GM12892 (cell line): Measurements from ENCODE around the gene AANAT.

Source experiments
- POLR2A ChIP-seq: IDR thresholded peaks from 2 replicates; pipeline ENCODE4 v1.6.1; 2011; ENCODE audit warnings: low read depth, low read length, control low read depth
- POLR2AphosphoS5 ChIP-seq: IDR thresholded peaks from 2 replicates; pipeline ENCODE4 v1.6.1; 2011; ENCODE audit warnings: low read depth, low read length, control low read depth
- TAF1 ChIP-seq: IDR thresholded peaks from 2 replicates; pipeline ENCODE4 v1.6.1; 2011; ENCODE audit warnings: low read depth, mild to moderate bottlenecking, control low read depth, low read length, borderline replicate concordance

GRCh38 chr17:76438906-76439305 lies 28.5 kb upstream of the AANAT start:
- TF ChIP-seq TAF1: no peak
- no peak for TF ChIP-seq POLR2A
- TF ChIP-seq POLR2AphosphoS5: no peak
